Testis (tissue), 2 donors: ENCODE results near the gene BAHCC1.

ENCODE experiments used
- POLR2A ChIP-seq: fragments of 450-650 bp; IDR thresholded peaks from one replicate; pipeline ENCODE4 v1.6.1; 2017; ENCODE audit warnings: antibody characterized with exemption, mild to moderate bottlenecking, moderate library complexity
- TF ChIP-seq, protein P1 (sequence below), 3 experiments: fragments of 450-650 bp in 2 of 3; fragments of 200-600 bp in 1 of 3; sonication (generic) in 1 of 3; IDR thresholded peaks; one replicate each; pipeline ENCODE4 v1.5.1; 2016 to 2019; ENCODE audit warnings: antibody characterized with exemption in 3 of 3, mild to moderate bottlenecking in 2 of 3, moderate library complexity in 1 of 3

DNA sequence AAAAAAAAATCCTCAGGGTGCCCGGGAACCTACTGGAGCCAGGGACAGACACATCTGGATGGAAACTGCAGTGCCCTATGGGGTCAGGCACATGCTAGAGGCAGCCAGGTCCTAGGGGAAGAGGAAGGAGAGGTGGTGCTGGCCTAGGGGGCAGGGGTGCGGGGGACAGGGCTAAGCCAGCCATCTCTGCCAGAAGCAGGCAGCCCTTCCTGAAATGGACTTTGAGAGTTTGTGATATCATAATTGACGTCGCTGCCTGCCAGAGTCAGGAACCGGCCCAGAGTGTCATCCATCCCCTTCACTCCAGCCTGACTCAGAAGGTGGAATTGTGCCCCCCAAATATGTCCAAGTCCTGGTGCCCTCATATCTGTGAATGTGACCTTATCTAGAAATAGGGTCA is 25.0 kb upstream of the BAHCC1 start:
- TF ChIP-seq, protein P1, sequence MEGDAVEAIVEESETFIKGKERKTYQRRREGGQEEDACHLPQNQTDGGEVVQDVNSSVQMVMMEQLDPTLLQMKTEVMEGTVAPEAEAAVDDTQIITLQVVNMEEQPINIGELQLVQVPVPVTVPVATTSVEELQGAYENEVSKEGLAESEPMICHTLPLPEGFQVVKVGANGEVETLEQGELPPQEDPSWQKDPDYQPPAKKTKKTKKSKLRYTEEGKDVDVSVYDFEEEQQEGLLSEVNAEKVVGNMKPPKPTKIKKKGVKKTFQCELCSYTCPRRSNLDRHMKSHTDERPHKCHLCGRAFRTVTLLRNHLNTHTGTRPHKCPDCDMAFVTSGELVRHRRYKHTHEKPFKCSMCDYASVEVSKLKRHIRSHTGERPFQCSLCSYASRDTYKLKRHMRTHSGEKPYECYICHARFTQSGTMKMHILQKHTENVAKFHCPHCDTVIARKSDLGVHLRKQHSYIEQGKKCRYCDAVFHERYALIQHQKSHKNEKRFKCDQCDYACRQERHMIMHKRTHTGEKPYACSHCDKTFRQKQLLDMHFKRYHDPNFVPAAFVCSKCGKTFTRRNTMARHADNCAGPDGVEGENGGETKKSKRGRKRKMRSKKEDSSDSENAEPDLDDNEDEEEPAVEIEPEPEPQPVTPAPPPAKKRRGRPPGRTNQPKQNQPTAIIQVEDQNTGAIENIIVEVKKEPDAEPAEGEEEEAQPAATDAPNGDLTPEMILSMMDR (IDR thresholded peaks at IDR 0.05) = no peak
- TF ChIP-seq POLR2A = no peak
